Activated CD4-positive, CD25-positive, alpha-beta regulatory T cell treated with anti-CD3 and anti-CD28 coated beads, Interleukin-2, amount 50 U/mL, for 16 hours (primary cell): Measurements from ENCODE around the gene IL11RA.

Experiments used
- DNase-seq: peaks from one replicate; pipeline ENCODE4 v3.0.0-alpha.2; 2020; ENCODE audit warnings: low read depth, low spot score

The IL11RA gene

GRCh38 chr9:34651876-34652601, at the start of gene IL11RA:
TSS of gene IL11RA (plus strand) at chr9:34652185. CDS start at chr9:34655218, 3,033 bp downstream.
- no peak for DNase-seq

- peak; percentile 64 for DNase-seq
These were observed 48.3 kb upstream of the IL11RA start for GRCh38 chr9:34603610-34604231.

- no peak for DNase-seq
These were observed 45.8 kb upstream of the IL11RA start for GRCh38 chr9:34606190-34606589.

- no peak for DNase-seq
These were observed 45.1 kb upstream of the IL11RA start for GRCh38 chr9:34606905-34607304.

- DNase-seq, result no peak
These were observed 44.7 kb upstream of the IL11RA start for GRCh38 chr9:34607331-34607730.

GRCh38 chr9:34610434-34611206, 41.4 kb upstream of the IL11RA start:
- DNase-seq, result no peak

- no peak for DNase-seq
These were observed 40.7 kb upstream of the IL11RA start for GRCh38 chr9:34611251-34611810.

- peak; percentile 72 for DNase-seq
These were observed 39.9 kb upstream of the IL11RA start, which contains the start of gene RPP25L for GRCh38 chr9:34611811-34612787. TSS of gene RPP25L (minus strand) at chr9:34612097. CDS start at chr9:34611296, 801 bp downstream.

GRCh38 chr9:34612788-34613390, 39.1 kb upstream of the IL11RA start:
- DNase-seq, result peak; percentile 57

GRCh38 chr9:34615132-34615531, 36.9 kb upstream of the IL11RA start:
- no peak for DNase-seq

- peak; percentile 87 for DNase-seq
These were observed 31.7 kb upstream of the IL11RA start, which contains the start of gene DCTN3 for GRCh38 chr9:34620061-34620994. TSS of gene DCTN3 (minus strand) at chr9:34620495. CDS start at chr9:34620464, 31 bp downstream.

- no peak for DNase-seq
These were observed 28.4 kb upstream of the IL11RA start for GRCh38 chr9:34623374-34624235.

- no peak for DNase-seq
These were observed 27.4 kb upstream of the IL11RA start for GRCh38 chr9:34624475-34625185.

- DNase-seq, result no peak
These were observed 26.8 kb upstream of the IL11RA start for GRCh38 chr9:34625186-34625486.

GRCh38 chr9:34627716-34628655, 24.0 kb upstream of the IL11RA start:
- DNase-seq, result no peak

GRCh38 chr9:34628656-34629490, 23.1 kb upstream of the IL11RA start, which contains the start of gene ARID3C:
TSS of gene ARID3C (minus strand) at chr9:34629066. CDS start at chr9:34628014, 1,052 bp downstream.
- no peak for DNase-seq
